CD8-positive, alpha-beta memory T cell (primary cell): ENCODE measurements around the gene STMP1. TPM values are rescaled to one million over a fixed set of nuclear protein-coding genes. Genes with fewer than 3 reads are reported as not detected.

Experiments used
- CTCF ChIA-PET: fragments of 350-600 bp; sonication (Branson Sonifier 250); formaldehyde crosslinking; loops from one replicate; lab custom pipeline; 2021; ENCODE audit warnings: antibody characterized with exemption; lab: Charles Lee
- POLR2A ChIA-PET: fragments of 350-600 bp; sonication (Branson Sonifier 250); formaldehyde crosslinking; loops from one replicate; lab custom pipeline; 2021; ENCODE audit warnings: antibody characterized with exemption; lab: Charles Lee
- DNase-seq, 5 donors: peaks; one replicate each; pipeline versions ENCODE4 v3.0.0 to v3.0.0-alpha.2; 2020 to 2022; ENCODE audit warnings: mixed read lengths in 1 of 5
- H3K27ac ChIP-seq: one replicate; pipeline ENCODE4 v1.7.0; 2013; ENCODE audit warnings: low read depth, mild to moderate bottlenecking, low read length, moderate library complexity
- H3K27me3 ChIP-seq: 2 replicates; pipeline ENCODE4 v1.7.0; 2013; ENCODE audit warnings: low read length, mild to moderate bottlenecking; ENCODE audit not compliant: insufficient read depth, poor library complexity, severe bottlenecking
- H3K36me3 ChIP-seq: 2 replicates; pipeline ENCODE4 v1.7.0; 2013; ENCODE audit warnings: mild to moderate bottlenecking, low read length, moderate library complexity; ENCODE audit not compliant: insufficient read depth
- H3K4me1 ChIP-seq: 2 replicates; pipeline ENCODE4 v1.7.0; 2013; ENCODE audit warnings: mild to moderate bottlenecking, low read length, moderate library complexity; ENCODE audit not compliant: insufficient read depth
- H3K4me3 ChIP-seq: 2 replicates; pipeline ENCODE4 v1.7.0; 2013; ENCODE audit warnings: mild to moderate bottlenecking, low read length
- H3K9me3 ChIP-seq: 2 replicates; pipeline ENCODE4 v1.7.0; 2013; ENCODE audit warnings: mild to moderate bottlenecking, low read length
- H3K27ac Mint-ChIP-seq, 8 donors: one replicate each; pipeline ENCODE4 v1.8.0; 2020 to 2021; ENCODE audit warnings: mixed read lengths in 8 of 8, mild to moderate bottlenecking in 6 of 8, inconsistent platforms in 3 of 8, moderate library complexity in 3 of 8
- H3K27me3 Mint-ChIP-seq, 2 donors: one replicate each; pipeline ENCODE4 v1.8.0; 2020 to 2021; ENCODE audit warnings: mixed read lengths in 2 of 2, mild to moderate bottlenecking in 1 of 2, moderate library complexity in 1 of 2
- H3K36me3 Mint-ChIP-seq, 3 donors: one replicate each; pipeline ENCODE4 v1.8.0; 2020 to 2021; ENCODE audit warnings: mixed read lengths in 3 of 3, inconsistent platforms in 1 of 3, mild to moderate bottlenecking in 1 of 3
- H3K4me1 Mint-ChIP-seq, 3 donors: one replicate each; pipeline ENCODE4 v1.8.0; 2020 to 2021; ENCODE audit warnings: mixed read lengths in 3 of 3, inconsistent platforms in 1 of 3, mild to moderate bottlenecking in 1 of 3
- H3K4me3 Mint-ChIP-seq, 7 donors: one replicate each; pipeline ENCODE4 v1.8.0; 2020 to 2021; ENCODE audit warnings: mixed read lengths in 7 of 7, mild to moderate bottlenecking in 6 of 7, moderate library complexity in 4 of 7, inconsistent platforms in 2 of 7
- H3K9me3 Mint-ChIP-seq, 5 donors: one replicate each; pipeline ENCODE4 v1.8.0; 2020 to 2022; ENCODE audit warnings: mixed read lengths in 5 of 5, mild to moderate bottlenecking in 3 of 5, moderate library complexity in 2 of 5, inconsistent platforms in 1 of 5
- polyA plus RNA-seq: library from polyadenylated mRNA; unstranded; fragments of 300-500 nt; fragmentation: Illumina TruSeq; gene quantifications from one replicate; pipeline ENCODE4 v1.2.3, GENCODE V29; 2021
- total RNA-seq, 2 experiments: library from RNA; stranded (reverse); gene quantifications; one replicate each; pipeline ENCODE4 v1.2.3, GENCODE V29; 2021

Gene STMP1
- total and polyA plus RNA-seq, 3 experiments from 2014 or later, result 25.7 to 54.2 (median 26.1) TPM

- Histone ChIP-seq H3K27ac (no peak overlapping the region), H3K27me3 (no peaks in the 10 kb centered on the region), H3K36me3 (no peaks in the 10 kb centered on the region), H3K4me1 (no peaks in the 10 kb centered on the region), H3K4me3 (no peak overlapping the region), H3K9me3 (no peaks in the 10 kb centered on the region)
- no peak for DNase-seq
- ChIA-PET POLR2A (no interaction called here), CTCF (interaction anchor here (1.6 kb wide), 1 partner anchor 8 kb away, joined by 3 read pairs; no protein-coding TSS in a partner anchor)
- H3K4me3 Mint-ChIP-seq, result no peak overlapping the region
- H3K27me3 Mint-ChIP-seq, result peaks cover 0 to 5% of the 10 kb centered on the region in 2 donors
- no peak overlapping the region for H3K27ac Mint-ChIP-seq
- no peaks in the 10 kb centered on the region for H3K4me1 Mint-ChIP-seq
- H3K9me3 Mint-ChIP-seq, result no peaks in the 10 kb centered on the region
- H3K36me3 Mint-ChIP-seq, result no peaks in the 10 kb centered on the region
Observed at GRCh38 chr7:135712796-135713195, 50.5 kb downstream of the STMP1 start.

- H3K4me1 Mint-ChIP-seq, result no peaks in the 10 kb centered on the region
- CTCF ChIA-PET, result interaction anchor here (1.6 kb wide), 1 partner anchor 9 kb away, joined by 3 read pairs; no protein-coding TSS in a partner anchor
Observed at GRCh38 chr7:135713836-135714470, 51.6 kb downstream of the STMP1 start.

GRCh38 chr7:135714534-135715009 lies 52.3 kb downstream of the STMP1 start:
- H3K27me3 Mint-ChIP-seq, result peaks cover 7% of the 10 kb centered on the region in 2 donors
- Histone ChIP-seq H3K4me1 (no peaks in the 10 kb centered on the region), H3K27ac (no peak overlapping the region), H3K9me3 (no peaks in the 10 kb centered on the region), H3K4me3 (no peak overlapping the region), H3K36me3 (no peaks in the 10 kb centered on the region), H3K27me3 (no peaks in the 10 kb centered on the region)
- no peaks in the 10 kb centered on the region for H3K9me3 Mint-ChIP-seq
- no peak overlapping the region for H3K4me3 Mint-ChIP-seq
- no peaks in the 10 kb centered on the region for H3K36me3 Mint-ChIP-seq
- ChIA-PET CTCF (no interaction called here), POLR2A (no interaction called here)
- no peak overlapping the region for H3K27ac Mint-ChIP-seq
- H3K4me1 Mint-ChIP-seq, result no peaks in the 10 kb centered on the region
- DNase-seq, result no peak

More at GRCh38 chr7:135713836-135714470, 51.6 kb downstream of the STMP1 start:
- H3K27ac ChIP-seq, result no peak overlapping the region
- no peak overlapping the region for H3K27ac Mint-ChIP-seq
- H3K27me3 Mint-ChIP-seq, result peaks cover 5 to 7% of the 10 kb centered on the region in 2 donors
- no peak overlapping the region for H3K4me3 ChIP-seq
- H3K4me3 Mint-ChIP-seq, result no peak overlapping the region
- no peaks in the 10 kb centered on the region for H3K9me3 Mint-ChIP-seq
- no peak for DNase-seq
- H3K36me3 ChIP-seq, result no peaks in the 10 kb centered on the region
- POLR2A ChIA-PET, result no interaction called here
- H3K36me3 Mint-ChIP-seq, result no peaks in the 10 kb centered on the region
- H3K4me1 ChIP-seq, result no peaks in the 10 kb centered on the region
- no peaks in the 10 kb centered on the region for H3K27me3 ChIP-seq
- no peaks in the 10 kb centered on the region for H3K9me3 ChIP-seq

- H3K27me3 ChIP-seq, result no peaks in the 10 kb centered on the region
- H3K4me1 ChIP-seq, result no peaks in the 10 kb centered on the region
- no peak overlapping the region for H3K4me3 ChIP-seq
- no peaks in the 10 kb centered on the region for H3K36me3 ChIP-seq
- H3K4me1 Mint-ChIP-seq, result no peaks in the 10 kb centered on the region
- no peak overlapping the region for H3K27ac Mint-ChIP-seq
- no peak for DNase-seq
- ChIA-PET POLR2A (no interaction called here), CTCF (no interaction called here)
- H3K9me3 ChIP-seq, result no peaks in the 10 kb centered on the region
- H3K9me3 Mint-ChIP-seq, result no peaks in the 10 kb centered on the region
- H3K27ac ChIP-seq, result no peak overlapping the region
- peaks cover 7% of the 10 kb centered on the region in 2 donors for H3K27me3 Mint-ChIP-seq
- no peaks in the 10 kb centered on the region for H3K36me3 Mint-ChIP-seq
- no peak overlapping the region for H3K4me3 Mint-ChIP-seq
Observed at GRCh38 chr7:135715055-135715522, 52.8 kb downstream of the STMP1 start.

GRCh38 chr7:135715673-135716072 lies 53.4 kb downstream of the STMP1 start:
- Histone ChIP-seq H3K4me1 (no peaks in the 10 kb centered on the region), H3K4me3 (no peak overlapping the region), H3K9me3 (no peaks in the 10 kb centered on the region), H3K27ac (no peak overlapping the region), H3K36me3 (no peaks in the 10 kb centered on the region), H3K27me3 (no peaks in the 10 kb centered on the region)
- no peak overlapping the region for H3K27ac Mint-ChIP-seq
- H3K36me3 Mint-ChIP-seq, result no peaks in the 10 kb centered on the region
- H3K27me3 Mint-ChIP-seq, result peaks cover 7 to 10% of the 10 kb centered on the region in 2 donors
- no peaks in the 10 kb centered on the region for H3K9me3 Mint-ChIP-seq
- no peak overlapping the region for H3K4me3 Mint-ChIP-seq
- no peak for DNase-seq
- no peaks in the 10 kb centered on the region for H3K4me1 Mint-ChIP-seq
- CTCF ChIA-PET, result no interaction called here
- POLR2A ChIA-PET, result no interaction called here

GRCh38 chr7:135716677-135717238 lies 54.4 kb downstream of the STMP1 start:
- H3K4me3 Mint-ChIP-seq, result no peak overlapping the region
- H3K36me3 Mint-ChIP-seq, result no peaks in the 10 kb centered on the region
- DNase-seq, result no peak
- H3K27me3 Mint-ChIP-seq, result peaks cover 7 to 20% of the 10 kb centered on the region in 2 donors
- ChIA-PET CTCF (no interaction called here), POLR2A (no interaction called here)
- H3K27ac ChIP-seq, result no peak overlapping the region
- no peak overlapping the region for H3K4me3 ChIP-seq
- H3K9me3 ChIP-seq, result no peaks in the 10 kb centered on the region
- no peaks in the 10 kb centered on the region for H3K9me3 Mint-ChIP-seq
- H3K36me3 ChIP-seq, result no peaks in the 10 kb centered on the region
- H3K4me1 ChIP-seq, result no peaks in the 10 kb centered on the region
- no peaks in the 10 kb centered on the region for H3K27me3 ChIP-seq
- no peaks in the 10 kb centered on the region for H3K4me1 Mint-ChIP-seq
- H3K27ac Mint-ChIP-seq, result no peak overlapping the region

GRCh38 chr7:135717693-135718092 lies 55.4 kb downstream of the STMP1 start:
- no peaks in the 10 kb centered on the region for H3K27me3 ChIP-seq
- no peaks in the 10 kb centered on the region for H3K4me1 ChIP-seq
- no peaks in the 10 kb centered on the region for H3K36me3 ChIP-seq
- Mint-ChIP-seq H3K9me3 (no peaks in the 10 kb centered on the region), H3K27ac (no peak overlapping the region), H3K4me1 (no peaks in the 10 kb centered on the region), H3K36me3 (no peaks in the 10 kb centered on the region), H3K27me3 (peaks cover 7 to 20% of the 10 kb centered on the region in 2 donors), H3K4me3 (no peak overlapping the region)
- no peak overlapping the region for H3K4me3 ChIP-seq
- DNase-seq, result no peak
- H3K27ac ChIP-seq, result no peak overlapping the region
- H3K9me3 ChIP-seq, result no peaks in the 10 kb centered on the region
- POLR2A ChIA-PET, result no interaction called here
- CTCF ChIA-PET, result no interaction called here

- no peak for DNase-seq
- ChIA-PET CTCF (no interaction called here), POLR2A (no interaction called here)
- H3K36me3 Mint-ChIP-seq, result no peaks in the 10 kb centered on the region
- no peaks in the 10 kb centered on the region for H3K9me3 Mint-ChIP-seq
- H3K4me1 ChIP-seq, result no peaks in the 10 kb centered on the region
- peaks cover 7 to 23% of the 10 kb centered on the region in 2 donors for H3K27me3 Mint-ChIP-seq
- no peaks in the 10 kb centered on the region for H3K27me3 ChIP-seq
- H3K27ac ChIP-seq, result no peak overlapping the region
- H3K9me3 ChIP-seq, result no peaks in the 10 kb centered on the region
- no peaks in the 10 kb centered on the region for H3K4me1 Mint-ChIP-seq
- no peak overlapping the region for H3K27ac Mint-ChIP-seq
- H3K4me3 ChIP-seq, result no peak overlapping the region
- no peak overlapping the region for H3K4me3 Mint-ChIP-seq
- H3K36me3 ChIP-seq, result no peaks in the 10 kb centered on the region
Observed at GRCh38 chr7:135718219-135718618, 55.9 kb downstream of the STMP1 start.
